Measurements from ENCODE around the gene TMEM158.

Gene TMEM158

GRCh38 chr3:45218578-45219390, 7.3 kb downstream of the TMEM158 start:
- TF ChIP-seq, protein P1, sequence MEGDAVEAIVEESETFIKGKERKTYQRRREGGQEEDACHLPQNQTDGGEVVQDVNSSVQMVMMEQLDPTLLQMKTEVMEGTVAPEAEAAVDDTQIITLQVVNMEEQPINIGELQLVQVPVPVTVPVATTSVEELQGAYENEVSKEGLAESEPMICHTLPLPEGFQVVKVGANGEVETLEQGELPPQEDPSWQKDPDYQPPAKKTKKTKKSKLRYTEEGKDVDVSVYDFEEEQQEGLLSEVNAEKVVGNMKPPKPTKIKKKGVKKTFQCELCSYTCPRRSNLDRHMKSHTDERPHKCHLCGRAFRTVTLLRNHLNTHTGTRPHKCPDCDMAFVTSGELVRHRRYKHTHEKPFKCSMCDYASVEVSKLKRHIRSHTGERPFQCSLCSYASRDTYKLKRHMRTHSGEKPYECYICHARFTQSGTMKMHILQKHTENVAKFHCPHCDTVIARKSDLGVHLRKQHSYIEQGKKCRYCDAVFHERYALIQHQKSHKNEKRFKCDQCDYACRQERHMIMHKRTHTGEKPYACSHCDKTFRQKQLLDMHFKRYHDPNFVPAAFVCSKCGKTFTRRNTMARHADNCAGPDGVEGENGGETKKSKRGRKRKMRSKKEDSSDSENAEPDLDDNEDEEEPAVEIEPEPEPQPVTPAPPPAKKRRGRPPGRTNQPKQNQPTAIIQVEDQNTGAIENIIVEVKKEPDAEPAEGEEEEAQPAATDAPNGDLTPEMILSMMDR (IDR thresholded peaks at IDR 0.05; ENCODE audit: borderline replicate concordance, extremely low read depth, low read length, poor library complexity, severe bottlenecking) = no peak
- no peak for TF ChIP-seq EZH2 (IDR thresholded peaks at IDR 0.05; ENCODE audit: borderline replicate concordance, low read depth, low read length, severe bottlenecking)
- no peak for ATAC-seq (ENCODE audit: insufficient read depth, low read depth)
- no peak overlapping the region for H2AFZ ChIP-seq (ENCODE audit: low read depth, low read length)

GRCh38 chr3:45216021-45216609, 10.0 kb downstream of the TMEM158 start:
- Histone ChIP-seq H2AFZ (ENCODE audit: low read depth, low read length) (no peak overlapping the region), H3K4me2 (ENCODE audit: insufficient read depth, low read length) (no peak overlapping the region), H3K27me3 (ENCODE audit: insufficient read depth, low read length, poor library complexity) (peaks cover 7% of the 10 kb centered on the region), H3K9me3 (ENCODE audit: insufficient read depth, low read length, severe bottlenecking) (no peaks in the 10 kb centered on the region), H3K4me3 (ENCODE audit: low read depth in 1 of 2, low read length in 2 of 2) (no peak overlapping the region), H4K20me1 (ENCODE audit: insufficient read depth, low read length) (no peaks in the 10 kb centered on the region), H3K9ac (ENCODE audit: low read depth, low read length) (no peak overlapping the region), H3K79me2 (ENCODE audit: insufficient read depth, low read length) (no peaks in the 10 kb centered on the region), H3K27ac (ENCODE audit: low read length) (no peak overlapping the region), H3K4me1 (ENCODE audit: insufficient read depth, low read length) (no peaks in the 10 kb centered on the region), H3K36me3 (ENCODE audit: insufficient read depth, low read length) (no peaks in the 10 kb centered on the region)
- TF ChIP-seq EZH2 (IDR thresholded peaks at IDR 0.05; ENCODE audit: borderline replicate concordance, low read depth, low read length, severe bottlenecking) = no peak
- TF ChIP-seq, protein P1 (IDR thresholded peaks at IDR 0.05; ENCODE audit: borderline replicate concordance, extremely low read depth, low read length, poor library complexity, severe bottlenecking) = no peak
- ATAC-seq (ENCODE audit: insufficient read depth, low read depth) (no peak), DNase-seq (no peak)

More at GRCh38 chr3:45218578-45219390, 7.3 kb downstream of the TMEM158 start:
- Histone ChIP-seq H4K20me1 (ENCODE audit: insufficient read depth, low read length) (peaks cover 3% of the 10 kb centered on the region; the same call in 1 of the 2 replicates), H3K4me2 (ENCODE audit: insufficient read depth, low read length) (no peak overlapping the region), H3K27me3 (ENCODE audit: insufficient read depth, low read length, poor library complexity) (peaks cover 22% of the 10 kb centered on the region), H3K4me1 (ENCODE audit: insufficient read depth, low read length) (no peaks in the 10 kb centered on the region), H3K79me2 (ENCODE audit: insufficient read depth, low read length) (no peaks in the 10 kb centered on the region), H3K27ac (ENCODE audit: low read length) (no peak overlapping the region), H3K36me3 (ENCODE audit: insufficient read depth, low read length) (no peaks in the 10 kb centered on the region), H3K9ac (ENCODE audit: low read depth, low read length) (no peak overlapping the region), H3K9me3 (ENCODE audit: insufficient read depth, low read length, severe bottlenecking) (no peaks in the 10 kb centered on the region), H3K4me3 (ENCODE audit: low read depth in 1 of 2, low read length in 2 of 2) (no peak overlapping the region)
- DNase-seq = no peak

GRCh38 chr3:45215466-45215865, 10.6 kb downstream of the TMEM158 start:
- Histone ChIP-seq H2AFZ (ENCODE audit: low read depth, low read length) (no peak overlapping the region), H3K36me3 (ENCODE audit: insufficient read depth, low read length) (no peaks in the 10 kb centered on the region), H3K4me3 (ENCODE audit: low read depth in 1 of 2, low read length in 2 of 2) (no peak overlapping the region), H3K9me3 (ENCODE audit: insufficient read depth, low read length, severe bottlenecking) (no peaks in the 10 kb centered on the region), H3K4me2 (ENCODE audit: insufficient read depth, low read length) (no peak overlapping the region), H3K4me1 (ENCODE audit: insufficient read depth, low read length) (no peaks in the 10 kb centered on the region), H3K27ac (ENCODE audit: low read length) (no peak overlapping the region), H3K79me2 (ENCODE audit: insufficient read depth, low read length) (no peaks in the 10 kb centered on the region), H3K27me3 (ENCODE audit: insufficient read depth, low read length, poor library complexity) (peaks cover 7% of the 10 kb centered on the region), H3K9ac (ENCODE audit: low read depth, low read length) (no peak overlapping the region), H4K20me1 (ENCODE audit: insufficient read depth, low read length) (no peaks in the 10 kb centered on the region)
- ATAC-seq (ENCODE audit: insufficient read depth, low read depth) (no peak), DNase-seq (no peak)
- no peak for TF ChIP-seq EZH2 (IDR thresholded peaks at IDR 0.05; ENCODE audit: borderline replicate concordance, low read depth, low read length, severe bottlenecking)
- TF ChIP-seq, protein P1 (IDR thresholded peaks at IDR 0.05; ENCODE audit: borderline replicate concordance, extremely low read depth, low read length, poor library complexity, severe bottlenecking) = no peak

Measured in DND-41 (cell line).